HepG2 (cell line): ENCODE data around the gene PTPN13. TPM values are rescaled to one million over a fixed set of nuclear protein-coding genes. Genes with fewer than 3 reads are reported as not detected.

Experiments
- ATAC-seq: fragments of 200-7000 bp; cut with Tn5 transposase; 3 replicates; pipeline ENCODE4 v1.9.1; 2020; ENCODE audit warnings: mild to moderate bottlenecking, moderate library complexity
- BruUV-seq: library from RNA; stranded (reverse); fragments of 400-500 nt; replicated peaks from 2 replicates; lab custom pipeline; 2021; lab: Mats Ljungman, UMichigan
- CTCF ChIA-PET: fragments of 300-600 bp; formaldehyde crosslinking; extraction: SDS; loops from one replicate; lab custom pipeline; 2021; ENCODE audit warnings: low total read pairs, inconsistent platforms, low intra/inter-chr PET ratio; lab: Yijun Ruan, JAX
- POLR2A ChIA-PET: fragments of 350-600 bp; sonication (Branson Sonifier 250); formaldehyde crosslinking; loops from one replicate; lab custom pipeline; 2020; ENCODE audit warnings: antibody characterized with exemption, inconsistent platforms; lab: Yijun Ruan, JAX
- DNase-seq: peaks from one replicate; pipeline ENCODE4 v3.0.0-alpha.2; 2015; ENCODE audit warnings: low spot score
- FAIRE-seq: peaks from 3 replicates; lab custom pipeline; 2011; peaks lifted over from hg19 to GRCh38; lab: Jason Lieb, UNC
- H2AFZ ChIP-seq: one replicate; pipeline ENCODE4 v1.6.1; 2011; ENCODE audit warnings: low read length, inconsistent platforms
- H3K27ac ChIP-seq: fragments of 300-600 bp; 3 replicates; pipeline ENCODE4 v1.8.0; 2011; ENCODE audit warnings: mixed run types, mild to moderate bottlenecking, mixed read lengths, low read length, inconsistent platforms; ENCODE audit not compliant: insufficient read depth; ENCODE audit errors: extremely low read length
- H3K27me3 ChIP-seq, 2 experiments: fragments of 200-600 bp in 1 of 2; 2 replicates in 1 of 2; 3 replicates in 1 of 2; pipeline versions ENCODE4 v1.6.0 to v1.8.0; 2011; ENCODE audit warnings: low read length in 2 of 2, mild to moderate bottlenecking in 2 of 2, moderate library complexity in 2 of 2, inconsistent platforms in 1 of 2; ENCODE audit not compliant: insufficient read depth in 2 of 2, control insufficient read depth in 1 of 2
- H3K36me3 ChIP-seq, 2 experiments: fragments of 200-600 bp in 1 of 2; replicated peaks in 1 of 2; 2 replicates in 1 of 2; 3 replicates in 1 of 2; pipeline versions ENCODE4 v1.5.1 to v1.8.0; 2011; ENCODE audit warnings: low read length in 2 of 2, inconsistent platforms in 1 of 2; ENCODE audit not compliant: insufficient read depth in 2 of 2, control insufficient read depth in 1 of 2
- H3K4me1 ChIP-seq: 2 replicates; pipeline ENCODE4 v1.5.1; 2012; ENCODE audit warnings: low read length, inconsistent platforms; ENCODE audit not compliant: insufficient read depth
- H3K4me2 ChIP-seq: 2 replicates; pipeline ENCODE4 v1.6.0; 2011; ENCODE audit warnings: low read depth, low read length, inconsistent platforms
- H3K4me3 ChIP-seq, 3 experiments: fragments of 200-600 bp in 1 of 3; sonication (generic), shearing (Covaris generic) in 1 of 3; replicated peaks in 1 of 3; 2 replicates each; pipeline ENCODE4 v1.5.1; 2011 to 2016; ENCODE audit warnings: low read length in 3 of 3, inconsistent platforms in 2 of 3, low read depth in 2 of 3, mild to moderate bottlenecking in 2 of 3, control low read depth in 1 of 3, mixed read lengths in 1 of 3; ENCODE audit not compliant: insufficient read depth in 1 of 3
- H3K79me2 ChIP-seq: one replicate; pipeline ENCODE4 v1.6.1; 2011; ENCODE audit warnings: low read length, inconsistent platforms; ENCODE audit not compliant: insufficient read depth
- H3K9ac ChIP-seq: 2 replicates; pipeline ENCODE4 v1.6.0; 2011; ENCODE audit warnings: mild to moderate bottlenecking, low read depth, low read length, inconsistent platforms; ENCODE audit not compliant: insufficient read depth
- H3K9me3 ChIP-seq: 2 replicates; pipeline ENCODE4 v1.5.1; 2012; ENCODE audit warnings: mild to moderate bottlenecking, low read length
- H4K20me1 ChIP-seq: 2 replicates; pipeline ENCODE4 v1.6.0; 2011; ENCODE audit warnings: inconsistent platforms, mild to moderate bottlenecking, low read length, moderate library complexity; ENCODE audit not compliant: insufficient read depth
- CREB1 ChIP-seq, 2 experiments: fragments of 450-650 bp in 1 of 2; IDR thresholded peaks; 2 replicates each; pipeline ENCODE4 v1.6.1; 2016 to 2017; ENCODE audit warnings: control low read depth in 1 of 2, mild to moderate bottlenecking in 1 of 2, missing compliant biosample characterization in 1 of 2, missing genetic modification characterization in 1 of 2
- GMEB1 ChIP-seq: sonication (generic); formaldehyde crosslinking; IDR thresholded peaks from 2 replicates; pipeline ENCODE4 v1.5.1; 2020; ENCODE audit warnings: missing genetic modification reagents, mild to moderate bottlenecking, borderline replicate concordance
- HBP1 ChIP-seq: IDR thresholded peaks from 2 replicates; pipeline ENCODE4 v1.6.1; 2016; ENCODE audit warnings: low read depth, control low read depth
- MED13 ChIP-seq: sonication (generic); formaldehyde crosslinking; IDR thresholded peaks from 2 replicates; pipeline ENCODE4 v1.5.0; 2020; ENCODE audit warnings: missing genetic modification reagents
- MEIS1 ChIP-seq: sonication (generic); formaldehyde crosslinking; IDR thresholded peaks from 2 replicates; pipeline ENCODE4 v1.9.0; 2021; ENCODE audit warnings: mild to moderate bottlenecking, missing genetic modification reagents, moderate library complexity, borderline replicate concordance
- SMARCC2 ChIP-seq: fragments of 450-650 bp; IDR thresholded peaks from 2 replicates; pipeline ENCODE4 v1.6.1; 2017; ENCODE audit warnings: antibody characterized with exemption, mild to moderate bottlenecking
- SYNCRIP ChIP-seq: fragments of 200-400 bp; formaldehyde crosslinking; IDR thresholded peaks from 2 replicates; pipeline ENCODE4 v1.6.1; 2018; ENCODE audit warnings: mild to moderate bottlenecking, low read depth, low read length; ENCODE audit not compliant: insufficient read depth
- TOE1 ChIP-seq: sonication (generic); formaldehyde crosslinking; IDR thresholded peaks from 2 replicates; pipeline ENCODE4 v1.4.0; 2020; ENCODE audit warnings: mild to moderate bottlenecking, missing genetic modification reagents
- ZBTB10 ChIP-seq: sonication (generic); formaldehyde crosslinking; IDR thresholded peaks from 2 replicates; pipeline ENCODE4 v1.4.0; 2020; ENCODE audit warnings: missing genetic modification reagents, borderline replicate concordance
- ZNF782 ChIP-seq: sonication (generic); formaldehyde crosslinking; IDR thresholded peaks from 2 replicates; pipeline ENCODE4 v1.4.0; 2020; ENCODE audit warnings: missing genetic modification reagents, mild to moderate bottlenecking, borderline replicate concordance
- ZSCAN25 ChIP-seq: sonication (generic); formaldehyde crosslinking; IDR thresholded peaks from 2 replicates; pipeline ENCODE4 v1.8.0; 2022; ENCODE audit warnings: mild to moderate bottlenecking, missing genetic modification reagents
- WGBS: methylation state at CpG from one replicate; pipeline ENCODE4 v1.1.6; 2017; ENCODE audit warnings: low lambda C conversion rate; 5-methylcytosine and 5-hydroxymethylcytosine counted together
- in situ Hi-C: cut with HindIII; loops from 2 replicates; pipeline ENCODE4 v1.10.0; 2017; ENCODE audit warnings: low pct_unique_long_range_greater_than_20kb; ENCODE audit not compliant: extremely low pct_ligation_motif_present
- intact Hi-C: fragments of 100-400 bp; cut with micrococcal nuclease; formaldehyde crosslinking; loops from one replicate; pipeline ENCODE4 v1.10.0; 2022; ENCODE audit not compliant: unreplicated experiment
- polyA plus RNA-seq, 8 experiments: library from polyadenylated mRNA; depleted of rRNA in 3 of 8; stranded (reverse) in 7 of 8; unstranded in 1 of 8; fragments of >200 nt; fragmentation: Illumina TruSeq in 4 of 8; extraction: Trizol in 4 of 8; gene quantifications; 2 replicates each; pipeline versions ENCODE4 v1.2.1 to v1.2.3, GENCODE V29; 2011 to 2016; ENCODE audit warnings: low read depth in 4 of 8, missing spikeins in 1 of 8, mixed read lengths in 1 of 8; ENCODE audit not compliant: insufficient read depth in 1 of 8
- total RNA-seq, 5 experiments: library from RNA; depleted of rRNA; stranded (reverse); fragments of >200 nt; fragmentation: Illumina TruSeq; extraction: Trizol; gene quantifications; 2 replicates each; pipeline ENCODE4 v1.2.3, GENCODE V29; 2016; ENCODE audit warnings: low read depth in 1 of 5
- TF ChIP-seq, protein P1 (sequence below): sonication (generic); formaldehyde crosslinking; IDR thresholded peaks from 2 replicates; pipeline ENCODE4 v1.8.1; 2023; ENCODE audit warnings: mild to moderate bottlenecking, inconsistent platforms, moderate library complexity, missing genetic modification reagents, borderline replicate concordance

Gene PTPN13
- total and polyA plus RNA-seq, 2 of the 13 experiments (the other 11 are each of a cell fraction or from before 2014, with no cell fraction given): not detected

GRCh38 chr4:86853209-86853608, 259.1 kb downstream of the PTPN13 start:
- ATAC-seq (no peak), FAIRE-seq (no peak), DNase-seq (no peak)
- intact Hi-C loops: no loop called here
- ChIA-PET CTCF (no interaction called here), POLR2A (no interaction called here)
- Histone ChIP-seq H3K79me2 (no peaks in the 10 kb centered on the region), H3K27ac (no peak overlapping the region), H2AFZ (no peak overlapping the region), H3K9ac (no peak overlapping the region), H3K27me3 (no peaks in the 10 kb centered on the region), H4K20me1 (no peaks in the 10 kb centered on the region), H3K4me2 (no peak overlapping the region), H3K36me3 (no peaks in the 10 kb centered on the region), H3K4me1 (no peaks in the 10 kb centered on the region), H3K4me3 (no peak overlapping the region), H3K9me3 (no peaks in the 10 kb centered on the region)
- WGBS: 15% methylated on average over 5 of the region's 5 CpGs
- TF ChIP-seq SMARCC2 (no peak), CREB1 (IDR thresholded peaks at IDR 0.05) (no peak), CREB1 (CRISPR knock-in tag; IDR thresholded peaks at IDR 0.05) (no peak), MED13 (no peak), MEIS1 (CRISPR knock-in tag) (no peak), GMEB1 (no peak), TOE1 (CRISPR knock-in tag) (no peak), HBP1 (CRISPR knock-in tag) (no peak), ZNF782 (CRISPR knock-in tag) (no peak), ZSCAN25 (no peak), SYNCRIP (no peak), ZBTB10 (no peak)
- TF ChIP-seq, protein P1, sequence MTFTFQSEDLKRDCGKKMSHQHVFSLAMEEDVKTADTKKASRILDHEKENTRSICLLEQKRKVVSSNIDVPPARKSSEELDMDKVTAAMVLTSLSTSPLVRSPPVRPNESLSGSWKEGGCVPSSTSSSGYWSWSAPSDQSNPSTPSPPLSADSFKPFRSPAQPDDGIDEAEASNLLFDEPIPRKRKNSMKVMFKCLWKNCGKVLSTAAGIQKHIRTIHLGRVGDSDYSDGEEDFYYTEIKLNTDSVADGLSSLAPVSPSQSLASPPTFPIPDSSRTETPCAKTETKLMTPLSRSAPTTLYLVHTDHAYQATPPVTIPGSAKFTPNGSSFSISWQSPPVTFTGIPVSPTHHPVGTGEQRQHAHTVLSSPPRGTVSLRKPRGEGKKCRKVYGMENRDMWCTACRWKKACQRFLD (CRISPR knock-in tag): no peak
- in situ Hi-C loops: no loop called here
- BruUV-seq: no TSS peak
